Pancreas (tissue), 10 donors: ENCODE data around the gene MPZL3. TPM values are rescaled to one million over a fixed set of nuclear protein-coding genes. Genes with fewer than 3 reads are reported as not detected.
A peak's percentile ranks its signal among the peaks of the same experiment; 100 is the strongest.

ENCODE experiments used
- ATAC-seq, 4 donors: fragments of 200-7000 bp; cut with Tn5 transposase; one replicate each; pipeline versions ENCODE4 v1.8.0 to v1.9.1; 2020; ENCODE audit warnings: mild to moderate bottlenecking in 4 of 4, moderate library complexity in 4 of 4
- DNase-seq, 6 donors: peaks; one replicate each; pipeline ENCODE4 v3.0.0-alpha.2; 2020
- FAIRE-seq: peaks from 2 replicates; lab custom pipeline; 2012; peaks lifted over from hg19 to GRCh38; lab: Jason Lieb, UNC
- H3K27ac ChIP-seq, 4 donors: fragments of 200-600 bp; sonication (generic); 1 replicate in 3 of 4; 2 replicates in 1 of 4; pipeline versions ENCODE4 v1.5.0 to v1.8.0; 2020
- H3K27me3 ChIP-seq, 4 donors: fragments of 200-600 bp; one replicate each; pipeline ENCODE4 v1.8.0; 2021
- H3K36me3 ChIP-seq, 3 donors: fragments of 200-600 bp; sonication (generic) in 1 of 3; one replicate each; pipeline versions ENCODE4 v1.5.0 to v1.8.0; 2020 to 2021
- H3K4me1 ChIP-seq, 3 donors: fragments of 200-600 bp; one replicate each; pipeline ENCODE4 v1.8.0; 2021
- H3K4me3 ChIP-seq, 4 donors: fragments of 200-600 bp; sonication (generic) in 2 of 4; one replicate each; pipeline versions ENCODE4 v1.5.0 to v1.8.0; 2020 to 2021
- H3K9me3 ChIP-seq, 4 donors: fragments of 200-600 bp; one replicate each; pipeline ENCODE4 v1.8.0; 2021
- CTCF ChIP-seq, 4 donors: fragments of 200-600 bp; sonication (generic) in 3 of 4; IDR thresholded peaks; one replicate each; pipeline versions ENCODE4 v1.5.0 to v1.8.0; 2021; ENCODE audit warnings: antibody characterized with exemption in 4 of 4
- WGBS, 2 donors: extraction: QIAGEN DNeasy Blood & Tissue Kit; methylation state at CpG; one replicate each; pipeline ENCODE4 v1.1.7; 2013; 5-methylcytosine and 5-hydroxymethylcytosine counted together
- intact Hi-C, 3 donors: fragments of 100-400 bp; cut with DNase I; formaldehyde crosslinking; loops; one replicate each; pipeline versions ENCODE4 v1.11.1 to v1.14.2; 2022
- polyA plus RNA-seq, 2 donors: library from polyadenylated mRNA; stranded (reverse); fragments of 200-250 nt; gene quantifications; one replicate each; pipeline ENCODE4 v1.2.3, GENCODE V29; 2013
- total RNA-seq, 6 donors: library from RNA; stranded (reverse); fragmentation: NEBNext Ultra II Directional in 4 of 6; extraction: Animal tissue kit (Norgen Biotek cat#: 25700) in 4 of 6; gene quantifications; one replicate each; pipeline versions ENCODE4 v1.2.1 to v1.2.4, GENCODE V29; 2021 to 2023
- donor health status: healthy with polysubstance abuse.
- donor health status: DM: no; HTN: no; CAD: no; lungs with moderate emphysema.
- donor health status: DM: no; HTN: no; CAD: no.
- donor health status: control.
- donor health status: control.
- donor health status: Bipolar disorder and iron deficiency.
- donor health status: DM: yes; HTN: yes; CAD: no.
- donor health status: DM: no; HTN: no; CAD: no.
- donor health status: DM: no; HTN: no; CAD: no.
- donor health status: DM: yes; HTN: yes; CAD: no.

The MPZL3 gene
- total and polyA plus RNA-seq, 8 donors, result 3.8 to 8.0 (median 5.2) TPM

DNA sequence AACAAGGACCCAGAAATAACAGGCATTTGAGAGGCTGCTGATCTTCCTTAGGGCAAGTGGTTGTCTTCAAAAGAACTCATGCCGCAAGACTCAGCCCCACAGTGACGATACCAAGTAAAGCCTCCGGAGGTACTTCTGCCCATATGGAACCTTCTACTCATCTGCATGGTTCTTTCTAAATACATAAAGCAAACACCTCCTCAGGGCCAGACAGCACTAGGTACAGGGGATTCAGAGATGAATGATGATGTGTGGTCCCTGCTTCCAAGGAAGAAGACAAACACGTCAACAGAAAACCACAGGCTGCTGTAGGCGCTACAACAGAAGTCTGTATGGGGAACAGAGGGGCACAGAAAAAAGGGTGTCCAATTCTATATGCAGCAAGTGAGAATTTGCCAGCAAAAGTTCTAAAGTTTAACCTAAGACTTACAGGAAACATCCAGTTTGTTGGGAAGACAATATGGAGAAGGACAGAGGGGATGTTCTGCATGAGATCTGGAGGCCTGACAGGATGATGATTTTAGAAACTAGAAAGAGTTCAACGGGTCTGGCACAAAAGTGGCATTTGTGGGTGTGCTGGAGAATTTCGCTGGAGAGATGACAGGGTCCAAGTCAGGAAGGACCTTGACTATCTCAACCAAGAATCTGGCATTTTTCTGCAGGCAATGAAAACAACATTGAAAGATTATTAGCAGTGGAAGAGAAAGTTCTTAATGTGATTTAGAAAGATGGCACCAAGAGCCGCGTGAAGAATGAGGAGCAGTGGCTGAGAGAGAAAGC lies 51.1 kb downstream of the MPZL3 start:
- Histone ChIP-seq H3K4me3 (no peak overlapping the region), H3K4me1 (peaks cover 0 to 13% (median 6%) of the 10 kb centered on the region in 3 donors), H3K36me3 (no peaks in the 10 kb centered on the region), H3K9me3 (no peaks in the 10 kb centered on the region), H3K27me3 (no peaks in the 10 kb centered on the region), H3K27ac (no peak overlapping the region)
- DNase-seq, result no peak
- TF ChIP-seq CTCF (IDR thresholded peaks at IDR 0.05), result no peak
- no peak for FAIRE-seq
- intact Hi-C loops, result loop anchor here in 2 of 3 donors (10.0 kb wide), 2 partner anchors 74 to 84 kb away; no protein-coding TSS in a partner anchor
- 94 to 95% methylated on average over 9 of the region's 9 CpGs for WGBS, 2 donors
- ATAC-seq, result no peak

- 84 to 89% methylated on average over 5 of the region's 5 CpGs for WGBS, 2 donors
- no peak for TF ChIP-seq CTCF (IDR thresholded peaks at IDR 0.05)
- Histone ChIP-seq H3K27me3 (no peaks in the 10 kb centered on the region), H3K4me3 (no peak overlapping the region), H3K36me3 (no peaks in the 10 kb centered on the region), H3K4me1 (peaks cover 3 to 15% (median 8%) of the 10 kb centered on the region in 3 donors), H3K9me3 (no peaks in the 10 kb centered on the region), H3K27ac (no peak overlapping the region)
- no peak for ATAC-seq
- DNase-seq, result no peak
- intact Hi-C loops, result loop anchor here in 2 of 3 donors (10.0 kb wide), 2 partner anchors 74 to 84 kb away; no protein-coding TSS in a partner anchor
- no peak for FAIRE-seq
Observed at GRCh38 chr11:118200497-118200896, 51.7 kb downstream of the MPZL3 start.

DNA sequence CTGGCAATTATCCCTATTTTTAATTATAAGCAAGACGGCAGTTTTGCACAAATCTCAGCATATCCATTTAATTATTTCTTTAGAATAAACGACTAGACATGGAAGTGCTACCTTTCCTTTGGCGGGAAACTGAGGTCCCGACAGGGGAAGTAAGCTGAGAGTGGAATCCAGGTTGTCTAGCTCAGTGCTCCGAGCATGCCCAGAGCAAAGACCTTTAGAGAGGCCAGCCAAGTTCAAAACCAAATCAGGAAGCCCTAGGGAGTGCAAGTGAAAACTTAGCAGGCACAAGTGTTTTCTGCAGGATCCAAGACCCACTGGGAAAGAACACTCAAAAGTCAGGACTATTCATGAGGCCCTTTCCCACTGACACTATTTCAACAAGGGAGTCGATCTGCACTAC lies 53.0 kb downstream of the MPZL3 start:
- no peak for TF ChIP-seq CTCF (IDR thresholded peaks at IDR 0.05)
- intact Hi-C loops, result loop anchor here in 2 of 3 donors (5.0 to 10.0 kb wide), 2 partner anchors 103 to 166 kb away; partner anchors contain the start of gene CD3E (in 1 of the 2)
- peaks cover 14 to 27% (median 19%) of the 10 kb centered on the region in 3 donors for H3K4me1 ChIP-seq
- DNase-seq, result no peak
- no peaks in the 10 kb centered on the region for H3K27me3 ChIP-seq
- no peak overlapping the region for H3K4me3 ChIP-seq
- no peaks in the 10 kb centered on the region for H3K36me3 ChIP-seq
- no peak overlapping the region for H3K27ac ChIP-seq
- FAIRE-seq, result no peak
- no peaks in the 10 kb centered on the region for H3K9me3 ChIP-seq
- 81 to 90% methylated on average over 6 of the region's 6 CpGs for WGBS, 2 donors
- ATAC-seq, result no peak

DNA sequence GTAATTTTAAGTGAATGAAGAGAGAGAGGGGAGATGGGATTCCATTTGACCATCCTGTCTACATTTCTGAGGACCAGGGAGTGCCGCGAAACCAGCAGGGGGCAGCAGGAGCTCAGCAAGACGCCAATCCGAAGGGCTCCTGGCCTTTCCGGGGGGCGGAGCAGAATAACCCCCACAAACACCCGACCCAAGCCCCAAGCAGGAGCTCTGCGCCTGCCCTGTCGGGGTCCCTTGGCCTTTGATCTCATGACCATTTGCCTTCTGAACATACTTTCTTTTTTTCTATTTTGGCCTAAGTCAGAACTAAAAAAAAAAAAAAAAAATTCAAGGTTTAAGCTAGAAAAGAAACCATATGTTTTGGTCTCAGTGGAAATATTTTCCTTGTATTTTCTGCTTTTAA lies 53.8 kb downstream of the MPZL3 start:
- FAIRE-seq, result no peak
- 0% methylated on average over 9 of the region's 9 CpGs for WGBS, 2 donors
- Histone ChIP-seq H3K27ac (no peak overlapping the region), H3K36me3 (no peaks in the 10 kb centered on the region), H3K9me3 (no peaks in the 10 kb centered on the region), H3K4me3 (no peak overlapping the region), H3K27me3 (no peaks in the 10 kb centered on the region), H3K4me1 (peaks cover 16 to 32% (median 24%) of the 10 kb centered on the region in 3 donors)
- intact Hi-C loops, result loop anchor here in 2 of 3 donors (5.0 to 10.0 kb wide), 2 partner anchors 104 to 166 kb away; partner anchors contain the start of gene CD3E (in 1 of the 2)
- peak; percentile 67 to 82 (median 75) for TF ChIP-seq CTCF (IDR thresholded peaks at IDR 0.05)
- ATAC-seq, result peak; percentile 41 to 63 (median 58)
- peak; percentile 70 to 90 (median 80) for DNase-seq
